ENCODE measurements around the gene AR.

The AR gene

GRCh38 chrX:67543818-67544217 lies at the start of gene AR:
Gene AR (plus strand): TSS chrX:67544021. CDS start chrX:67545147, 1,126 bp downstream.
- DNase-seq (ENCODE audit: low read depth): no peak

DNA sequence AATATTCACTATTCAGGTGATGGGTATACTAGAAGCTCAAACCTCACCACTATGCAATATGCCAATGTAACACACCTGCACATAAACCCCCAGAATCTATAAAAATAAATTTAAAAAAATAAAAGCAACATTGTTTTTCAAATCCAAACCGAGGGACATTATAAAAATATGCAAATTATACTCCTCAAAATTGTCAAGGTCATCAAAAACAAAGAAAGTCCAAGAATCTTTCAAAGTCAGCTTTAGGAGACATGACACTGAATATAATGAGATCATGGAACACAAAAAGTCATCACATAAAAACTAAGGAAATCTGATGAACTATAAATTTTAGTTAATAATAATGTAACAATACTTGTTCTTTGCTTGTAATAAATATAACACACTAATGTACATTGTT lies 43.2 kb upstream of the AR start:
- no peak for DNase-seq (ENCODE audit: low read depth)

DNA sequence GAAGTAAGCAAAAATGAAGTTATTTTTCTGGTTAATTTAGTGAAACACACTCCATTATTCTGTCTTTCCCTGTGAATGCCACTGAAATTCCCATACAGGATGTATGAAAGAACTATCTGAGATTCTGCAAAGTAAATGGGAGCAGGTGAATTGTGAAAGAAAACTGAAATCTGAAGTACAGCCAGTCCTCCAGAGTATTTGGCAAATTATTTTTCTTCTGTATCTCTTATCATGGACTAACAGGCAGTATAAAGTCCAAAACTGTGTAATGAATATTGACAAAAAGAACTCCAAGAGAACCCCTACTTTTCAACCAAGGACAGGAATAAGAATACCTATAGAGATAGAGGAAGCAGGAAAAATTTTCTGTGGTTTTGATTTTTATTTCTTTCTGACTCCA lies 40.8 kb upstream of the AR start:
- no peak for DNase-seq (ENCODE audit: low read depth)

DNA sequence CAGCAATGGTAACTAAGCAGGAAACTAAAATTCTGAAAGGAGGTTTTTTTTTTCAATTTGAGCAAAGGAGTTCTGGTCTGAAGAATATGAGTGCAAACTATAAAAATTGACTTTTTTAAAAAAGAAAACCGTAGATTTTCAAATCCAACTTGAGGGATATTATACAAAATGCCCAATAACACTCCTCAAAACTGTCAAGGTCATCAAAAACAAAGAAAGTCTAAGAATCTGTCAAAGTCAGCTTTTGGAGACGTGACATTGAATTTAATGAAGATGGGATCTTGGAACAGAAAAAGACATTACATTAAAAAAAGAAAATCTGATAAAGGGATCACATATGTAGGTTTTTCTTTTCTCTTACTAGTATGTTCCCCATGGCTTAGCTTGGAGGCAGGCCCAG lies 40.4 kb upstream of the AR start:
- DNase-seq (ENCODE audit: low read depth): no peak

- no peak for DNase-seq (ENCODE audit: low read depth)
Observed at GRCh38 chrX:67520671-67521070, 23.1 kb upstream of the AR start.

- no peak for DNase-seq (ENCODE audit: low read depth)
Observed at GRCh38 chrX:67523002-67523681, 20.7 kb upstream of the AR start.

DNA sequence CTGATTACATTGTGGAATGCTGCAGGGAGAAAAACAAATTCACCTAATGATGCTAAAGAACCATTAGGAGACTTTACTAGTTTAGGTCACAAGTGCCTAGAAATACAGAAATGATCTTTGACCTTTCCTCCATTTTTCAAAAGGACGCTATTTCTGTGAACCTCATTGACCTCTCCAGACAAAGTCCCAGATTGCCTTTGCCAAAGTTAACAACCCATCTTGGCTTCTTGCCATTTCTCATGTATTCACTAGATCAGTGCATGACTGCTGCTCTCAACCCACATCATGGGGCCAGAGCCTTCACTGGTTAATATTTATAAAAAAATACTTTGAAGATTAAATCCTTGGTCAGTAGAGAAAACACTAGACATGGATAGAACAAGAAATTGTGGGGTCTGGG lies 19.9 kb upstream of the AR start:
- DNase-seq (ENCODE audit: low read depth): no peak

GRCh38 chrX:67524428-67524827 lies 19.4 kb upstream of the AR start:
- no peak for DNase-seq (ENCODE audit: low read depth)

DNA sequence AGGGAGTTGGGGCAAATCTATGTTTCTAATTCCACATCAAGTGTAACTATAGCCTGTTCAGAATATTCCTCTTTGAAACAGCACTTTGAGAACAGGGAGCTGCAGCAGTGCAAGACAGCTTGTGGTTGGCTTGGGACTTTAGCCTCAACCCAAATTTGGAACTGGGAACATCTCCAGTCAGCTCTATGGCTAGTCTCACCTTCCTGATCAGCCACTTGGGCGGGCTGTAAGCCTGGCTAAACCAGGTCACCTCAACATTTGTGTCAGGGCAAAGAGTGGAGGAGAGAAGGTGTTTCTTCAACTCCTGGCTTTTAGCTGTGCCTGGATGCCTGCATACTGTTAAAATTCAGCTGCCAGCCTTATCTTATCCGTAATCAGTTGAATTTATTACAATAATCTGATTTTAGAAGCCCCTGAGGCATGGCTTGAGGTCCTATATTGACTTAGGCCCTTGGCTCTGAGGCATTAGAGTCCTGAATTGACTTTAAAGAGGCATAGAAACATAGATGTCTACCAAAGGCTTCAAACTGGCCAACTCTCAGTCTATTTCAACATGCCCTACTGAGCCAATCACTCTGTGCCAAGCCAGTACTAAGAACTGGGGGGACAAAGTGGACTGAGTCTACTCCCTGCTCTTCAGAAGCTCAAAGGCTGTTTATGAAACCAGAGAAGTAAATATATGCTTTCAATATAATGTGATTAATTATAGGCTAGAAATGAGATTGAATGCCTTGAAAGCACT lies 18.7 kb upstream of the AR start:
- no peak for DNase-seq (ENCODE audit: low read depth)

GRCh38 chrX:67536564-67536963 lies 7.3 kb upstream of the AR start:
- no peak for DNase-seq (ENCODE audit: low read depth)

- DNase-seq (ENCODE audit: low read depth): no peak
Observed at GRCh38 chrX:67538383-67538782, 5.4 kb upstream of the AR start.

- DNase-seq (ENCODE audit: low read depth): no peak
Observed at GRCh38 chrX:67544281-67545035, 637 bp downstream of the AR start.

DNA sequence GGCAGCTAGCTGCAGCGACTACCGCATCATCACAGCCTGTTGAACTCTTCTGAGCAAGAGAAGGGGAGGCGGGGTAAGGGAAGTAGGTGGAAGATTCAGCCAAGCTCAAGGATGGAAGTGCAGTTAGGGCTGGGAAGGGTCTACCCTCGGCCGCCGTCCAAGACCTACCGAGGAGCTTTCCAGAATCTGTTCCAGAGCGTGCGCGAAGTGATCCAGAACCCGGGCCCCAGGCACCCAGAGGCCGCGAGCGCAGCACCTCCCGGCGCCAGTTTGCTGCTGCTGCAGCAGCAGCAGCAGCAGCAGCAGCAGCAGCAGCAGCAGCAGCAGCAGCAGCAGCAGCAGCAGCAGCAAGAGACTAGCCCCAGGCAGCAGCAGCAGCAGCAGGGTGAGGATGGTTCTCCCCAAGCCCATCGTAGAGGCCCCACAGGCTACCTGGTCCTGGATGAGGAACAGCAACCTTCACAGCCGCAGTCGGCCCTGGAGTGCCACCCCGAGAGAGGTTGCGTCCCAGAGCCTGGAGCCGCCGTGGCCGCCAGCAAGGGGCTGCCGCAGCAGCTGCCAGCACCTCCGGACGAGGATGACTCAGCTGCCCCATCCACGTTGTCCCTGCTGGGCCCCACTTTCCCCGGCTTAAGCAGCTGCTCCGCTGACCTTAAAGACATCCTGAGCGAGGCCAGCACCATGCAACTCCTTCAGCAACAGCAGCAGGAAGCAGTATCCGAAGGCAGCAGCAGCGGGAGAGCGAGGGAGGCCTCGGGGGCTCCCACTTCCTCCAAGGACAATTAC lies 1.4 kb downstream of the AR start:
- DNase-seq (ENCODE audit: low read depth): no peak

- DNase-seq (ENCODE audit: low read depth): no peak
Observed at GRCh38 chrX:67545893-67546495, 2.2 kb downstream of the AR start.

GRCh38 chrX:67546496-67547423 lies 2.9 kb downstream of the AR start:
- DNase-seq (ENCODE audit: low read depth): no peak

- DNase-seq (ENCODE audit: low read depth): no peak
Observed at GRCh38 chrX:67555578-67556203, 11.9 kb downstream of the AR start.

DNA sequence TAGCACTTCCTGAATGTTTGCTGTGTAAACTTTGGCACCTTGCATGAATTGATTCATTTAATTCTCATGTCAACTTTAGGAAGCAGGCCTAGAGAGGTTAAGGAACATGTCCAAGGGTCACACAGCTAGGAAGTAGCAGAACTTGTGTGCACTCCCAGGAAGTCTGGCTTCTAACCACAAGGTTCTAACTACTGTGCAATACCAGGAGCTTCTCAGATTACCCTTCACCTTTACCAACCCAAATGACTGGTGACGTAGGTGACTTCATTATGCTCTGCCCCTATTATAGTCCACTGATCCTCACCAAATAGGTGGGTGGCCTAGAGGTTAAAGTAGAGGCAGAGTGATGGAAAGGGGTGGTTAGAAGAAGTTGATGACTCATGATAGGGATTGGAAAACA lies 14.4 kb downstream of the AR start:
- DNase-seq (ENCODE audit: low read depth): no peak

GRCh38 chrX:67563469-67564448 lies 19.9 kb downstream of the AR start:
- DNase-seq (ENCODE audit: low read depth): no peak

GRCh38 chrX:67564475-67564874 lies 20.7 kb downstream of the AR start:
- no peak for DNase-seq (ENCODE audit: low read depth)

Data from activated T-helper 9 cell treated with anti-CD3 and anti-CD28 coated beads, Interleukin-2, amount 50 U/mL, for 16 hours (primary cell).